ENCODE data around the gene CFLAR.
"Not testable (repeated sequence)": the region's sequence is repeated elsewhere in the genome, so short reads cannot be mapped to it uniquely, and the experiment has no call there.

CFLAR gene

DNA sequence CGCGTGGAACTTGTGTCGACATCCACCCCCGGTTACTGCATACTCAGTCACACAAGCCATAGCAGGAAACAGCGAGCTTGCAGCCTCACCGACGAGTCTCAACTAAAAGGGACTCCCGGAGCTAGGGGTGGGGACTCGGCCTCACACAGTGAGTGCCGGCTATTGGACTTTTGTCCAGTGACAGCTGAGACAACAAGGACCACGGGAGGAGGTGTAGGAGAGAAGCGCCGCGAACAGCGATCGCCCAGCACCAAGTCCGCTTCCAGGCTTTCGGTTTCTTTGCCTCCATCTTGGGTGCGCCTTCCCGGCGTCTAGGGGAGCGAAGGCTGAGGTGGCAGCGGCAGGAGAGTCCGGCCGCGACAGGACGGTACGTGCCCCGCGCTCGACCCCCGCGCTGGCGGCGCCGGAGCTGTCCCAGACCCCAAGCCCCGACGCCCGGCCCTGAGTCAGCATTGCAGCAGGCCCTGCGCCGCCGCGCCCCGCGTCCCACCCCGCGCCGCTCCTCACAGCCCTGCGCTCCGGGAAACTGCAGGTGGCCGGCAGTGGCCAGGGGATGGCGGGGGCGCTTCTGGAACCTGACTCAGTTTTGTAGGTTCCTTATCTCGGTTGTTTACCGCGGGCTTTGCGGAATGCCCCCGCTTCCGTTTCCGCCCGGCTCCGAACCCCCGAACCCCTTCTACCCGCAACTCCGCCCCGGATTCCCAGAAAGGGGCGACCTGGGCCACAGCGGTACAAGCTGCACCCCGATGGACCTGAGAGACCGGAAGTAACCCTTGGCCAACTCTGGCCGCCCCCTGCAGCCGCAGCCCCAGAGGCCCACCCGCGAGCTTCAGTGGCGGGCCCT, at the start of gene CFLAR:
TSS of gene CFLAR (plus strand) at position 50 of the 844 bp plus-strand sequence. CDS start 13,702 bp downstream, outside the sequence.
- peak; percentile 38 for DNase-seq

DNA sequence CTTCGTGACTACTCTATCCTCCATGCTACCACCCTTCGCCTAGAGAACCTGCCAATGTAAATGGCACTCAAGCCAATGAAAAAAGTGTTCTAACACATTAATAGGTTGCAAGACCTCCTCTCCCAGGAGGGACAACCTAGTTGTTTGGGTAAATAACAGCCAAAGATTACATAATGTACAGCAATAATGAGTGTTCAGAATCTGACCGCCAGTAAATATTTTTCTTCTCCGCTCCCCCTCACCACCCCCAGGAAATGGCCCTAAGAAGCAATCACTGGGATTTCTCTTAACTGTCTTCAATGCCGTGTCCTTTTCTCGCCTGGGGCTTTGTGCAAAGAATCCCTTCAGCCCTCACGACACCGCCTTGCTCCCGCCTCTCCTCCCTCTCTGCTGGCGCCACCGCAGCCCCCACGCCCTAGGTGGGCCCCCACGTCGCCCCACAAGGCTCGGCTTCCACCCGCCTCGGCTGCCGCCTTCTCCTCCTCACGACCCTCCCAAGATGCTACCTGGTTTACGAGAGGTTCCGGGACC, 45.0 kb upstream of the CFLAR start:
- no peak for DNase-seq

DNA sequence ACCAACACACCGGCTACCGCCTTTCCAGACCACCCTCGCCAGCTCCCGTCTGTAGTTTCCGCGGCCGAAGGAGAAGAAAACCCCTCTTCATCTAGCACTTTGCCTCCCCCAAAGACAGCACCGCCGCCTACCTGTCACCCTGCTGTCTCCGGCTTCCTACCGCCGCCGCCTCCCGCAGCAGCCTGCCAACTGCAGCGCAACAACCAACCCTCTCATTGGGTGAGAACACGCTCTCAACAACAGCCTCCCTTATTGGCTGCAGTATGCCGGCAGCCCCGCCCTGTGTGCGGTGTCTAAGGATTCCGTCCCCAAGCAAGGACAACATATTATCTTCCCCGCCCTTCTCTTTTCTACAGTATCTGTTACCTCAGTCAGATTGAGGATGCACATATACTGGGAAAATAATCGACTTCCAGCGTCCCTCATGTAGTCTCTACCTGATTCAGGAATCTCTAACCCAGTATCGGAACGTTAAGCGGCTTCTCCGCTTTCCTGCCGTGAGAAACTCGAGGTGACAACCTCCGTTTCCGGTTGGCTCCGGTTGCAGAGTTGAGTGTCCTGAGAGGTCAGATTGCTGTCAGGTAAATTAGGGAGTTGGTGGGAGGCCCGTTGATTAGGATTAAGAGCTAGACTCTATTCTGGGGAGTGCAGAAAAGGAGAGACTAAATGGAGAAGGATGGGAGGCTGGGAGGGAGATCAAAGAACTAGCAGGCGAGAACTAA, 44.3 kb upstream of the CFLAR start, which contains the start of the genes HYCC2 and NDUFB3:
TSS of gene HYCC2 (minus strand) at position 193 of the 722 bp plus-strand sequence. CDS start 47,662 bp downstream, outside the sequence.
TSS of gene NDUFB3 (plus strand) at position 523 of the 722 bp plus-strand sequence. CDS start 6,882 bp downstream, outside the sequence.
- peak; percentile 96 for DNase-seq

DNA sequence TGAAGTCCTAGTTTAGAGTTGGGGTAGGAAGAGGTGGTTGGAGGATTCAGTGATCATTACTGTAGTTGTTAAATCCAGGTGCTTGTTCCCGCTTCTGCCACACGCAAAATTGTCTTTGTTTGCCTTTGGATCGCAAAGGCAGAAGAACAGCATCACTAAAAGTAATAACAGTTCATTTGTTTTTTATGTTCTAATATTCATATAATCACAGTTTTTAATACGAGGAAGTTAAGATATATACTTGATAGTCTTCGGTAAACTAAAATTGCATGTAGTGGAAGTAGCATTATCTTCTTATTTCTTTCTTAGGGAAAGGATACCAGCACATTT, 43.8 kb upstream of the CFLAR start:
- DNase-seq = peak; percentile 57

DNA sequence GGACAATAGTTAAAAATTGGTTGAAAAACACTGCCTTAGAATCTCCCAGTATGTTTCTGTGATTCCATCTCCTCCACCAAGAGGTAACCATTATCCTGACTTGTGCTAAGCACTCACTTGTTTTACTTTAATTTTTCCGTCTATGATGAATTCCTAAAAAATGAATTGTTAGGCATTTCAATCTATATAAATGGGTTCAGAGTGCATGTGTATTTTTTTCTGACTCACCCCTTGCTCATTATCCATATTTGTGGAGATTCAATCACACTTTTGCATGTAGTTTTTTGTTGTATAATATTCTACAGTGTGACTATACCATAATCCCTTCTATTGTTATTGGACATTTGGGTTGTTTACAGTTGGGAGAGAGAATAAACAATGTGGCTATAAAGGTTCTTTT, 42.9 kb upstream of the CFLAR start:
- no peak for DNase-seq

DNA sequence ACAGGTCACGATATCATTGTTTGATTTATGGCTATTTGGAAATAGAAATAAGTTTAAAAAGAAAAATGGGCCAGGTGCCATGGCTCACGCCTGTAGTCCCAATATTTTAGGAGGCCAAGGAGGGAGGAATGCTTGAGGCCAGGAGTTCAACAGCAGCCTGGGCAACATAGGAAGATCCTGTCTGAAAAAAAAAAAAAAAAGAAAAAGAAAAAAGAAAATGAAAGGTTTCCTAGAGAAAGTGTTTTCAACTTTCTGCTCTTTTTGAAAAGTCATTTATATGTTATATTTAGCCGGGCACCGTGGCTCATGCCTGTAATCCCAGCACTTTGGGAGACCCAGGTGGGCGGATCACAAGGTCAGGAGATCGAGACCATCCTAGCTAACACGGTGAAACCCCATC, 41.0 kb upstream of the CFLAR start:
- no peak for DNase-seq

DNA sequence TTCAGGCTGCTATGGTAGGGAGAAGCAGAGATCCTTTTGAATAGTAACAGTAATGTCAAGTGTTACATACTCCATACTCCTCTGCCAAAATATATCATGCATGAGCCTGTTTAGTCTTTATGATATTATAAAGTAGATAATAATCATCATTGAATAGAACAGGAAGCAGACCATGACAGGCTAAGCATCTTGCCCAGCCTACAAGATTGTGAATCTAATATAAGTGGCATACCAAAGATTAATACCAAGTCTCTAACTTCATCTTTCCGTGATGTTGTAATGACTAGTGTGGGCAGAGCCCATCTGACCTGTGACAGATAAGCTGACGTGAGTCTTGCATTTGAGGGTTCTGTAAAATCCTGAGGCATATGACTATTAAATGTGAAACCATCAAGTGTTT, 31.1 kb upstream of the CFLAR start:
- DNase-seq = no peak

DNA sequence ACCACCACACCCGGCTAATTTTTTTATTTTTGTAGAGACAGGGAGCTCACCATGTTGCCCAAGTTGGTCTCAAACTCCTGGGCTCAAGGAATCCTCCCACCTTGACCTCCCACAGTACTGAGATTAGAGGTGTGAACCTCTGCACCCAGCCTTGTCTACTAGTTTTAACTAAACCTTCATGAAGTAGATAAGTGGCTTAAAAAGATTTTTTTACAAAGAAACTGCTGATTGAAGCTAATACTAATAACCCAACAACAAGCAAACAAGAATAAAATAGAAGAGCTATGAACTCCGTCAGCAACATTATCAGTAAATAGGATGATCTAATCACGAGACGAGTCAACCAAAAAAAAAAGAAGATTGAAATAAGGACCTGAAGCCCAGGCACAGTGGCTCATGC, 25.4 kb upstream of the CFLAR start:
- no peak for DNase-seq

DNA sequence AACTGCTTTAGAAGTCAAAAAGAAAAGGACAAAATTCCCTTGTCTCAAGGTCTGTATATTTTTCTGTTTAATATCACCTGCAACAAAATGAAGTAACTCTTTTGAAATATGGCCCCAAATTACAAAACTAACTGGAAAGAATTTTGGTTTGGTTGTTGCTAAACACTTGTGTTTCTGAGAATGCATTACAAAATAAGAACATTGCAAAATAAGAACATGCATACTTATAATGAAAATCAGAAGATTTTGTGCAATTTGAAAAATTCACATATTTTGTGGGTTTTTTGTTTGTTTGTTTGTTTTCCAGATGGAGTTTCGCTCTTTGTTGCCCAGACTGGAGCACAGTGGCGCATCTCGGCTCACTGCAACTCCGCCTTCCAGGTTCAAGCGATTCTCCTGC, 22.4 kb upstream of the CFLAR start:
- no peak for DNase-seq

DNA sequence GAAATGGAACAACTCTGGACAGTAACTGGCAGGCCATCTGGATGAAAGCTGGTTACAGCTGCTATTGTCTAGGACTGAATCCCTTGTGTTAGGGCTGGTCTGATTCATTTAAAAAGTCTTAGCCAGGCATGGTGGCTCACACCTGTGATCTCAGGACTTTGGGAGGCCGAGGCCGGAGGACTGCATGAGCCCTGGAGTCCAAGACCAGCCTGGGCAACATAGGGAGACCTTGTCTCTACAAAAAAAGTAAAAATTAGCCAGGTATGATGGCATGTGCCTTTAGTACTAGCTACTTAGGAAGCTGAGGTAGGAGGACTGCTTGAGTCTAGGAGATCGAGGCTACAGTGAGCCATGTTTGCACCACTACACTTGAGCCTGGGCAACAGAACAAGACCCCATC, 15.5 kb upstream of the CFLAR start:
- no peak for DNase-seq

DNA sequence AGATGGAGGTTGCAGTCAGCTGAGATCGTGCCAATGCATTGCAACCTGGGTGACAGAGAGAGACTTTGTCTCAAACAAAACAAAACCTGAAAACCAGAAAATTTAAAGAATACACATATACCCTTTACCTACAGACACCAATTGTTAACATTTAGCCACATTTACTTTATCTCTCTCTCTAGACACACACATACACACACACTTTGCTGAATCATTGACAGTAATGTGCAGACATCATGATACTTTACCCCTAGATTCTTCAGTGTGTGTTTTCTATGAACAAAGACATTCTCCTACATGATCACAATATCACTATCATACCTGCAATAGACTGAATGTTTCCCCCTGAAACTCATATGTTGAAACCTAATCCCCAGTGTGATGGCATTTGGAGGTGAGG, 10.2 kb upstream of the CFLAR start:
- DNase-seq = no peak

DNA sequence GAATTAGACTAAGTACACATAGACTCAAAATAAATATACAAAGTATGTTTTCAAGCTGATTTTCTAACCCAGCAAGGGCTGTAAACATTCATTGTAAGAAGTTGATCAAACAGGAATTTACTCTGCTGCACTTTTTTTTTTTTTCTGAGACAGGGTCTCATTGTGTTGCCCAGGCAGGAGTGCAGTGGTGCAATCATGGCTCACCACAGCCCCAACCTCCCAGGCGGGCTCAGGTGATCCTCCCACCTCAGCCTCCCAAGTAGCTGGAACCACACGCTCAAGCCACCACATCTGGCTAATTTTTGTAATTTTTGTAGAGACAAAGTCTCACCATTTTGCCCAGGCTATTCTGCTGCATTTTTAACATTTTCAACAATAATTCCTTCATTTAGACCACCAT, 8.3 kb upstream of the CFLAR start:
- no peak for DNase-seq

DNA sequence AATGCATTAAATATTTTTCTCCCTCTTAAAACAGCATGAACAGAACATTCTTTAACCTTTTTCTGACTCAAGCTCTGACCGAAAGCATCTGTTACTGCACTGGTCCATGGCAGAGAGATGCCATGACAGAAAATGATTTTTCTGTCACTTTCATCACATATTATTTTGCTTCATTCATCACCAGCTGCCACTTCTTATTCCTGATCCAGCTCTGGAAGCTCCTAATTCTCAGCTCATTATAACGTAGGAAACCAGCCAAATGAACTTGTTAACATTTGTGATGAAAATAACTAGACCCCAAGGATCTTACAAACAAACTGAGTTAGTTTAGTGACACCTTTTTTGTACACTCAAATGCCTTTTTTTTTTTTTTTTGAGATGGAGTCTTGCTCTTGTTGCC, 7.6 kb upstream of the CFLAR start:
- DNase-seq = no peak

DNA sequence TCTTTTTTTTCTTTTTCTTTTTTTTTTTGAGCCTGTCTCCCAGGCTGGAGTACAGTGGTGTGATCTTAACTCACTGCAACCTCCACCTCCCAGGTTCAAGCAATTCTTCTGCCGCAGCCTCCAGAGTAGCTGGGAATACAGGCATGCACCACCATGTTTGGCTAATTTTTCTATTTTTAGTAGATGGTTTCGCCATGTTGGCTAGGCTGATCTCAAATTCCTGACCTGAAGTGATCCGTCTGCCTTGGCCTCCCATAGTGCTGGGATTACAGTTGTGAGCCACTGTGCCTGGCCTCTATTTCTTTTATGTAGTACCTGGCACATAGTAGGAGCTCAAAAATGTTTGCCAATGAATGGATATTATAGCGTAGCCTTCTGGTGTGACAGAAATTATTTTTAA, 6.8 kb upstream of the CFLAR start:
- no peak for DNase-seq

DNA sequence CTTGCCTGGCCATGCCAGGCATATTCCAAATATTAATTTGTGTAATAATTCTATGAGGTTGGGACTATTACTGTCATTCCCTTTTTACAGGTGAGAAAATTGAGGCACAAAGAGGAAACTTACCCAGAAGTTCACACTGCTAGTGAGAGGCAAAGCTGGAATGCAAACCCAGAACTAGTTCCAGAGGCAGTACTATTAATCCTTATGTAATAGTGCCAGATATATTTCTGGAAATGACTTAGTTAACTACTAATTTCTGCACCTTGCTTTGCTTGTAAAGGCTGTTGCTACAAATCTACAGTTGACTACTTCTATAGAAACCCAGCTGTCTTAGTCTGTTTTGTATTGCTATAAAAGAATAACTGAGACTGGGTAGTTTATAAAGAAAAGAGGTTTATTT, 5.3 kb upstream of the CFLAR start:
- no peak for DNase-seq

DNA sequence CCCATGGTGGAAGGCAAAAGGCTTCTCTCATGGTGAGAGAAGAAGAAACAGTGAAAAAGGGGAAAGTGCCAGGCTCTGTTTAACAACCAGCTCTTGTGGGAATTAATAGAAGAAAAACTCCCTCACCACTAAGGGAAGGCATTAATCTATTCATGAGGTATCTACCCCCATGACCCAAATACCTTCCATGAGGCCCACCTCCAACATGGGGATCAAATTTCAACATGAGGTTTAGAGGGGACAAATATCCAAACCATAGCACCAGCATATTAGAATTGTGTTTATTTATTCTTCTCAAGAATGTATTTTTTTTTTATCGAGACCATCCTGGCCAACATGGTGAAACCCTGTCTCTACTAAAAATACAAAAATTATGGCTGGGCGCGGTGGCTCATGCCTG, 4.9 kb upstream of the CFLAR start:
- no peak for DNase-seq

DNA sequence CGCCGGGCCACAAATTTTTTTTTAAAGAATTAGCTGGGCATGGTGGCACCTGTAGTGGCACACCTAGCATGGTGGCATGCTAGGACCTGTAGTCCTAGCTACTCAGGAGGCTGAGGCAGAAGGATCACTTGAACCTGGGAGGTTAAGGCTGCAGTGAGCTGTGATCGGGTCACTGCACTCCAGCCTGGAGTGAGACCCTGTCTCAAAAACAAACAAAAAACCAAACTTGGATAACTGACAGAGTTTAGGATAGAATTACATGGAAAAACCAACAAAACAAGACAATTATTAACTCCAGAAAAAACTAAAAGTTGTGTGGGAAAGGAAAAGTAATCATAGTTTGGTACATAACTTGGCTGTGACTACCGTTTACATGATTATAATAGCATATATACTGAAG, 1.6 kb upstream of the CFLAR start:
- DNase-seq = no peak

DNA sequence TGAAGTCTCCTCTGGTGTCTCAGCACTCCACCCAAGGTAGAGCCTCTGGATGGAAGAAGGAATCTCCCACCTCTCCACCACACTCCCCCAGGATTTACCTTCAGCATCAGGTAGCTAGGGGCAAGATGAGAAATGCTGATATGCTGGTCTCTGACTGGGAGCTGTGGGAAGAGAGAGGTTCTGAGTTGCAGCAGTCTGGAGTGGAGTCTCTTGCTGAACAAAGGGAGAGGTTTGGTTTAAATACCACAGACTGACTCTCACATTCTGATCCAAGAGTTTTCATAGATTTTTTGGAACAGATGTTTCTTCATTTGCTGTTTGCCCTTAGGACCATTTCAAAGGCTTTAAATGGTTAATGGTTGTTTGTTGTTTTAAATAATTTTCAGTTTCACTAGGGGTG, 1.1 kb upstream of the CFLAR start:
- DNase-seq = no peak

DNA sequence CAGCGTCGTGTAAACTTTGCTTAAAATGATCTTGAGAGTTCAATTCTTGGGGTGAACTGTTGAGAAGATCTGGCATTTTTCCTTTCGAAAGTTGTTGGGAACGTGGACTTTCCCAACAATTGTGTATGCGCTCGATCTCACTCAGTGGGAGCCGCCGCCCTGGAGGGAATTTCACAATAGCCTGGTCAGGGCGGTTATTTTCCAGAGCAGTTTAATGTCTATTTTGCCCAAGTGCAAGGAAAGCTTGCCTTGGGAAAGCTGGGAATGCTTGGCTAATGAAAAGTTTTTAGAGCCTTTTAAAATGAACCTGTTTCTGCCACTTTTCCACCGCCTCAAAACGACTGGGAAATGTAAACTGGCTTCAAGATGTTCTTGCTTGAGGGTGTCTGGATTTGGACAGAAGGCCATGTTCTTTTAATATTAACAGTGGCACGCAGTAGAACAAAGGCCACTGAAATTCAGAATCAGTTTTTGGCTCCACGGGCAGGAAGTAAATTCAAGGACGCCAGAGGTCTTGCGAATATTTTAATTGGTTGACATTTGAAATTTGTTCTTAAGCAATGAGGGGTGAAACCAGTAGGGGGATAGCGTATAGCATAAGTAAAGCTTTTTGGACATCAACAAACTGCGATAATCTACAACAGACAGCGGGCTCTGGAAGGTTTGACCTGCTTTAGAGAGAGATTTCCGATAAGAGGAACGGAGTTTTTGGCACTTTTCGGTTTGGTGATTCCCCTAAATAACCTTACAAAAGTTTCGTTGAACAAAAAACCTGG, 1.2 kb downstream of the CFLAR start:
- peak; percentile 57 for DNase-seq

DNA sequence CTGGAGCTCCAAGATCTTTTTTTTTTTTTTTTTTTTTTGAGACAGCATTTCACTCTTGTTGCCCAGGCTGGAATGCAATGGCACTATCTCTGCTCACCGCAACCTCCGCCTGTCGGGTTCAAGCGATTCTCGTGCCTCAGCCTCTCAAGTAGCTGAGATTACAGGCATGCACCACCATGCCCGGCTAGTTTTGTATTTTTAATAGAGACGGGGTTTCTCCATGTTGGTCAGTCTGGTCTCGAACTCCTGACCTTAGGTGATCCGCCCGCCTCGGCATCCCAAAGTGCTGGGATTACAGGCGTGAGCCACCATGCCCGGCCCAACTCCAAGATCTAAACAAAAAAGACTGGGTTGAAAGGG, 1.8 kb downstream of the CFLAR start:
- not testable (repeated sequence) for DNase-seq

DNA sequence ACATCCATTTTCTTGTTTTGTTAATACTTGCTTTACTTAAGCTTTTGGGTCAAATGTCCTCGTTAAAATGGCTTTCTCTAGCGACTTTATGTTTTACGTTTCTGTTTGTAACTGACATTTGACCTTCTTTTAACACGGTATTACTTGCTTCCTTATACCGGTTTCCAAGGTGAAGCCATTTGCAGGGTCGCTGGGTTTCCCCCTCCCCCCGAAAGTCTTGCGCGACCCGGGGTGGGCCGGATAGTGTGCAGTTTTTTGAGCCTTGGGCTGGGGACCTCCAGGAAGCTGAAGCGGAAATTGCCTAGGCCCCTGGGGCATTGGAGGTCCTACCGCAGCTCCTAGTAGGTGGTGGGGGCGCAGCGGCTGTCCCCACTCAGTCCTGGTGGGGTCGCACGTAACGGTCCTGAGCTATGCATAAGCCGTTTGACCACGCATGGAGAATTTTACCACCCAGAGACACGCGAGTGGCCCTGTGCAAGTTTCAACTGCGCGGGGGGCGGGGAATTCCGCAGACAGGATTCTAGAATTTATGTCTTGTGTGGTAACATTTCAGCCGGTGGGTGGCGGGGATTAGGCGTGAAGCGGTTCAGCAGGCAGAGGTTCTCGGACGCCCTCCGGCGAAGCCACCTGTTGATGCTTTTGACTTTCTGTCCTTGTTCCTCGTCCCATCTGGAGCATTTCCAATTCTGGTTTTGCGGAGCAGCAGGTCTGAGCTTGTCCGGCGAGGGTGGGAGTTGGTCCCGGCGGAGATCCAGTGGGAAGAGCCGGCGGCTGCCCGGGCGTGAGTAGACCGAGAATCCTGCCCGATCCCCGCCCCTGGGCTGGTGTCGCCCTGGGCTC, 2.4 kb downstream of the CFLAR start:
- DNase-seq = peak; percentile 16

Data from NCI-H510A treated with DMSO at 0.1 percent for 48 hours (cell line).